GM21526 (cell line): ENCODE results near the gene SNPH.

ENCODE experiments used
- ATAC-seq: cut with Tn5 transposase; IDR thresholded peaks from one replicate; pipeline ENCODE4 v1.9.1; 2021; ENCODE audit warnings: moderate library complexity; ENCODE audit not compliant: unreplicated experiment, low FRiP score

The SNPH gene

DNA sequence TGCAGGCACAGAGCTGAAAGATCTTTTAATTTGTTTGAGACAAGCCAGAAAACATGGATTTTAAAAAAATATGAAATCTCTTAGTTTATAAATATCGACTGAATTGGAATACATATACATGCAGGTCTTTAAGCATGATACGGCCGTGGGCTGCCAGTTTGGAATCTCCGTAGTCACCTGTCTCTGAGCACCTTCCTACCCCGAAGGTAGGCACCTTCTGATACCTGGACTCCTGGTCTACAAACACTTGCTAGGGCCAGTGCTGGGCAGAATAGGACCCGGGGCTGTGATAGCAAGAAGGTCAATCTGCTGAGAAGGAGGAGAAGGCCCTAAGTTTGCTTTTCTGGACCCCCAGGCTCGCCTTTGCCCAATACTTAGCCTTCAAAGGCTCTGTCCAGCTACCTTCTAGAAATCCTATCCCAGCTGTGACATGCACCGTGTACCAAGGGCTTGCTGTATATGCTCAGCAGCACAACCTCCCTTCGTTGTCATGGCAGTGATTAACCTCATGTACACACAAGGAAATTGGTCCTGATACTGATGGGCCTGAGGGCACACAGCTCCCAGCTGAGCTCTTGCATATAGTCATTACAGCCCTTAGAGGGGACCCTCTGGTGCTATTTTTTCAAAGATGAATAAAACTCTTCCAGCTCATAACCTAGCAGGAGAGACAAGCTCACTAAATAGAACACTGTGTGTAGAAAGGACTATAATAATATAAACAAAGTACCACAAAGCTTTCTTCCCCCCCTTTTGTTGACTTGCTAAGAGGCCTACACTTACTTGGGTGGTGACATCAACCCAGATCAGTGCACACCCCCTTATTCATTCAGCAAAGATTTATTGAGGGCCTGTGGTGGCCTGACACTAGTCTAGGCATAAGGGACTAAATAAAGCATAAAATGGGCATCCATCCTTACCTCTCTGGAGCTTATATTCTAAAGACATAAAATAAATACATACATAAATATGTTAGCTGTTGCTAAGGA, 17.7 kb downstream of the SNPH start:
- no peak for ATAC-seq

DNA sequence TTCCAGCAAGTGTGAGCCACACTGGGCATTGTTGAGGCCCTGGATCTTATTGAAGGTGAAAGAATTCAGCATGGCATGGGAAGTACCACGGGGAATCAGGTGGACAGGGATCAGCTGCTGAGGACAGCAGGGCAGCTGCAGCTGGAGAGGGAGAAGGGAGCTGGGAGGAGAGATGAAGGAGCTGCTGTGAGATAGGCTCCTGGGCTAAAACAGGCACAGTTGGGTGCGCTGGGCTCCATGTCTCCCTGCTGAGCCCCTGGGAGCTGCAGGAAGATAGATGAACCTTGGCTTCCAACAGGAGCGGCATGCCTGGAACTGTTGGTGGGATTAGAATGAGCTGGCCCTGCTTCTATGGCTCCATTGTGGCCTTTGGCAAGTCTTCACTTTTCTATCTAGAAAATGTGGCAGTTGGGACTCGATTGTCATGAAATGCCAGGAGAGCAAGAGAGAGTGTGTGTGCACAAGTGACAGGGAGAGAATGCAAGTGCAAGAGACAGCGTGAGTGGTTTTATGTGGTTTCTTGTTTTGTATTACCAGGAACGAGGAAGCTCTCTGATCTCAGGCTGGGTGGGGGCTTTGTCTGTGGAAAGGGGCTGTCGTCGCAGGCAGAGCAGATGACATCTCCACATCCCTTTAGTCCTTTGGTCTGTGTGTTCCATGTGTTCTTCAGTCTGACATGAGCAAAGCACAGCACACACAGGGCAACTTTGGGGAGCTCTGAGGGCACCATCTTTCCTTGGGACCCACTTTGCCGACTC, 20.4 kb downstream of the SNPH start:
- ATAC-seq: no peak

DNA sequence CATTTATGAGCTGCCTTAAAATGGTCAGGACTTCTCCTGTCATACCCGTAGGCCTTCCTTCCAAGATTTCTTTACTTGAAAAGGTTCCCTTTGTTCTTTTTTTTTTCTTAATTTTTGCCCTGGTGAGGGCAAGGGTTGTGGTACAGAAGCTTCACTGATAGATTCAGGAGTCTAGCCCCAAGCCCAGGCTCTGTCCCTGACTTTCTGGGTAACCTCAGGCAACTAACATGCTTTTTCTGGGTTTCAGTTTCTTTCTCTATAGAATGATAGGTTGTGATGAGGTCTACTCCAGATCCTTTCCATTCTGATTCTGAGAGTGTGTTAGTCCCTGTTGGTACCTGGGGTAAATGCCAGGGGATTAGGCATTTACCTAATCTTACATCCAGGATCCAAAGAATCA, 21.2 kb downstream of the SNPH start:
- ATAC-seq: no peak

DNA sequence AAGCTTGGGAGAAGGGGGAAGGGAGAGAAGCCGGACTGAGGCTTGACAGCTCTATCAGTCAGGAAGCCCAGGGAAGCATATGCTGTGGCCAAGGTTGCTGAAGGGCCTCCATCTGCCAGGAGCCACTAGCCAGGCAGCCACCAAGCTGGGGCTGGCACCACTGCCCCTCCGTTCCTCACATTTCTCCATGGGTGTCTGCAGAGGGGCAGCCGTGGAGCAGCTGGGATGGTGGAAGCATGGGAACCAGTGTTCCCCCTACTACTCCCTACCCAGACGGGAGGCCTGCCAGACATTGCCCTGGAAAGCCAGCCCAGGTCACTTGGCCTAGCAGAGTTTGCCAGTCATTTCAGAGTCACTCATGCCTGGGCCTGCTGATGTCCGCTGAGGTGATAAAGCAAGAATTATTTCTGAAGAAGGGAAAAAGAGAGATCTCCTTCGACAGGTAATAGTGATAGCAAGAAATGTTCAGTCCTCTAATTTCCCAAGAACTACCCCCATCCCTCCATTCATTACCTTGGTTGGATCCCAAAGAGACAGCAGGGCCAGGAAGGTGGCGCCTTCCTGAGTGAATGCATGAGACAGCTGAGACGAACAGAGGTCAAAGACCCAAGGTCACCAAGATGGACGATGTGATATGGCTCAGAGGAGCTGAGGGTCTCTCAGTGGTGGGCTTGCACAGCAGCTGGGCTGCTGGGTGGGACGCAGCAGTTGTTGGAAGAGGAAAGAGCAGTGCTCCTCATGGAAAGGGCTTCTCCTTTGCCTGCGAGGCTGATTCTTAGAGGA, 21.9 kb downstream of the SNPH start:
- ATAC-seq: no peak

DNA sequence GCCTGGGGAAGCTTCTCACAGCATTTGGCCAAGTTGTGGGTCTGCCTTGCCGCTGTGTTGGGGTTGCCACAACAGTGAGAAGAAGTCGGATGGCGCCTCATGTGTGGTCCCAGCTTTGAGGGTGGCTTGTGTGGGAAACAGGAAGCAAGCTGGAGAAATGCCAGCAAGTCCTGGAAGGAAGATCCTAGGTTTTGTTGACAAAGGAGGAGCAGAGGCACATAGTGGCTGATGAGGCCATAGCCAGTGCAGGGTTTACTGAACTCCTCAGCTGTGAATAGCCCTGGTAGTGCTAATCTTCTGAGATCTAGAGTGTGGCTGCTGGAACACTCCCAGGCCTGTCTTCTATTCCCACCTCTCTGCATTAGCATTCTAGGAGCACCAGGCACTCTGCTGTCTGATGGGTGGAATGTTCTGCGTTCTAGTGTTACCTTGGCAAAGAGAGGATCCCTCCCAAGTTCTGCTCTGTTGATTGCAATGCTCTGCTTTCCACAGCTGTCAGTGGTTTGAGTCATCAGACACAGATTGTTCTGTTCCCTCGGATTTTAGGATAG, 25.2 kb downstream of the SNPH start:
- no peak for ATAC-seq

DNA sequence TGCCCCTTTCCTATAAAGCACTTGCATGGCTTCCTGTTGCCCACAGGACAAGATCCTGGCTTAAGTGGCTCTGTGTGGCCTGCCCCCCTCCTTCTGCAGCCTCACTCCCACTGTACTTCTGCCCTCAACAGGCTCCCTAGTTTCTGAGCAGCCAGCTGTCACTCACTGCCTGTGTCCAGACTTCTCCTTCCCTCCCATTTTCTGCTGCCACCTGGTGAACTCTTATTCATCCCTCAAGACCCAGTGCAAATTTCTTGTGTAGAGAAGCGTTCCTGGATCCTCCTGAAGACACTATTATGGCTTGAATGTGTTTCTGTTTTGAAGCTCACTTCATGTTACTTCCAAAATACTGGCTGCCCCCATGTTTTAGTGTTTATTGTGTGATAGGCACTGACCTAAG, 26.5 kb downstream of the SNPH start:
- ATAC-seq: no peak

DNA sequence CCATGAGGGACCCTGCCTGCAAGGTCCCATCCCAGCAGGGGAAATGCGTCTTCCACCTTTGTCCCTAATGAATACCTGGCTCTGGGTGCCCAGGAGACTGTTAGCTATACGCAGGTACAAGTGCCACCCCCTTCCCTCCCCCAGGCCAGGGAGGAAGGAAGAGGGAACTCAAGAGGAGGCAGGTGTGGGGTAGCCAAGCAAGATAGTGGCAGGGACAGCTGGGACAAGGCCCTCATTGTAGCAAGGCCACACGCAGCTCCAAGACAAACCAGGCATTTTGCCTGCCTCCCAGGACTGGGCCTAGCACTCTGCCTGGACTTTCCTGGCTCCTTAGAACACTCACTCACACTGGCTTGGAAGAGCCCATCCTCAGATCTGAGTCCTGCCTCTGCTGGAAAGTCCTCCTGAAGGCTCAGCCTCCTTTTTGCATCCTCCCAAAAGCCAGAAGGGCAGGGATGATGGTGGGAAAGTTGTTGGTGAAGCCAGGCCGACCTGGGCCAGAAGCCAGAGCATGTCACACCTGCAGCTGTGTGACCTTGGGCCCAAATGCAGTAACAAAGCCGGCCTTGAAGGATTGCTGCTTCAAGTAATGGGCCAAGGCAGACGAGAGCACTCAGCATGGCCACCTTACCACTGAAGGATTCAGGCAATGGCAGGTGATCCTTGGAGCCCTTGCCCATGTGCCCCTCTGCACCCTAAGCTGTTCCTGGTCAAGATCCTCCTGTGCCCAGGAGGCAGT, 27.7 kb downstream of the SNPH start:
- no peak for ATAC-seq

DNA sequence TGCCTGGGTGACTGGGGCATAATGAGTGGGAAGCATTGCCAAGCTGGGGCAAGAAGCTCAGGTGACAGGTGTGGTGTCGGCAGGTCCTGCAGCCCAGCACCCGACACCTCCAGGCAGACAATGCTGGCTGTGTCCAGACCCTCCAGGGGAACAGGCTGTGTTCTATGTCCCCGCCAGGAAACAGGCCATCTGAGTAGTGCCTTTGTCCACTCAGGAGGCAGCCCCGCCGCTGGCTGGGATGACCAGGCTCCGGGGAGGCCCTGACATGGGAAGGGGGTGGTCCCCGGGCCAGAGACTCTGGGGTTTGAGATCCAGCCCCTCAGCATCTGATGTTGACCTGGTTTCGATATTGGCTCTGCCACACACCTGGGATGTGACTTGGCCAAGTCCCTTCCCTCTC, 28.4 kb downstream of the SNPH start:
- no peak for ATAC-seq

DNA sequence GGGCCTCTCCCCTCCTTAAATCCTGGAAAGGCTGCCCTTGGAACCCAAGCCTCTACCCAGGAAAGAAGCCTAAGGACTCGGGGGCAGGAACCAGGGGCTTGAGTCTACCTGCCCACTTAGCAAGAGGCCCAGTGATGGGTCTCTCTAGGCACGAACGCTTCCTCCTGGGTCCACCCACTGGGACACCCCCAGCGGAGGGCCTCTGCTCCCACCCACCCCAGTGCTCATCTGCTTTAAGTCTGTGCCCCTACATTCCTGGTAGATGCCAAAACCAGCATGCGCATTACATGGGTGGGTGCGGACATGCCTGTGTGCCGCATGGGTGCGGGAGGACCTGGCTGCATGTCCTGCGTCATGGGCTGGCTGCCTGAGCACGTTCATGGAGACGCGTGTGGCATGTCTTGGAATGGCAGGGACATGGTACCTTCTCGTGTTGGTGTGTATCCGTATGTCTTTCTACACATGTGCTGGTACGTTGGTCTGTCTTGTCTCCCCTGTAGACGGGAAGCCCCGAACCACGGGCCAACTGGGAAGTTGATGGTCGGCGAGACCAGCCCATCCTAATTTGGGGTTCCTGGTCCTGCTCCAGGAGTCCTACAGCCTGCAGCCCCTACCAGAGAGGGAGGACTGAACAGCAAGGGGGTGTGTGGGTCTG, 29.3 kb downstream of the SNPH start:
- no peak for ATAC-seq

DNA sequence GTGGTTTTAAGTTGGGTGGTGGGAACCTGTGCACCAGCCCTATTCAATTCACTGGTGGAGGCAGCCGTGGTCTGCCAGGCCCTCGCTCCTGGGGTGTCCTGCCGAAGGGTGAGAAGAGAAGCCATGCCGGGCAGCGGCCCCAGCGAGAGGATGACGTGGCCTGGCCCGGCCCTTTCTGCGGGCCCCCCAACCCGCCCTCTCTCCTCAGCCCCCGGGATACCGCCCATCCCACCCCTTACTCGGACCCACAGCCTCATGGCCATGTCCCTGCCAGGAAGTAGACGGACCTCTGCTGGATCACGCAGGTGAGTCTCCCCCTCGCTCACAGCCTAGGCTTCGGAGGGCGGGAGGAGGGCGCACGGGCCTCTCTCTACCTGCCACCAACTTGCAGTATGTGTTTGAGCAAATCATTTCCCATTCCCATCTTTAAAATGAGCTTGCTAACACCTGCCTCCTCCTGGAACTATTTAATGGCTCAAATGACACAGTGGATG, 30.1 kb downstream of the SNPH start:
- no peak for ATAC-seq

DNA sequence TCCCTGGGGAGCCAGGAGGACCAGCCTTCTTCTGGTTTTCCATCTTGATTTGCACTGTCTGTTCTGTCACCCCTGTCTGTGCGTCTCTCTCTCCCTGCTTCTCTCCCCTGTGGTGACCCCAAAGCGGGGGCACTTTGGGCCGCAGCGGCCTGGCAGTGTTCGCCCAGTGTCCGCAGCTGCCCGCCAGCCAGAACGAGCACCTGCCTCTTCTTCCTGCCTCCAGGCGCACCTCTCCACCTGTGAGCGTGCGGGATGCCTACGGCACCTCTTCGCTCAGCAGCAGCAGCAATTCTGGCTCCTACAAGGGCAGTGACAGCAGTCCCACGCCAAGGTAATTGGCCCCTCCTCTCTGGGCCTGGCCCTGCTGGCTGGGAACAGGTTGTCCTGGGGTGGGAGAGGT, 30.8 kb downstream of the SNPH start:
- ATAC-seq: no peak

DNA sequence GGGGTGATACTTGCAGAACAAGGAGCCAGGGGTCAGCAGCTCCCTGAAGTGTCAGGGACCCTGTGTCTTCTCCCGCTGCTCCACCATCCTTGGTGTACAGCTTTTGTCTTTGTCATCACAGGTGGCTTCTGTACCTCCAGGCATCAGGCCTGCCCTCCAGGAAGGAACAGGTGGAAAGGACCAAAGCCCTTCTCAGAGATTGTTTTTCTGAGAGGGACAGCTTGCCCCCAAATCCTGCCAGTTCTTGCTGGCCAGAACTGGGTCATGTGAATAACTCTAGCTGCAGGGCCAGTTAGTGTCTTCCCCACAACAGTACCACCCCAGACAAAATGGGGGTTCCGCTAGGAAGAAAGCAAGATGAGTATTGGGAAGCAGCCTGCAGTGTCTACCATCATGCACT, 31.4 kb downstream of the SNPH start:
- no peak for ATAC-seq

DNA sequence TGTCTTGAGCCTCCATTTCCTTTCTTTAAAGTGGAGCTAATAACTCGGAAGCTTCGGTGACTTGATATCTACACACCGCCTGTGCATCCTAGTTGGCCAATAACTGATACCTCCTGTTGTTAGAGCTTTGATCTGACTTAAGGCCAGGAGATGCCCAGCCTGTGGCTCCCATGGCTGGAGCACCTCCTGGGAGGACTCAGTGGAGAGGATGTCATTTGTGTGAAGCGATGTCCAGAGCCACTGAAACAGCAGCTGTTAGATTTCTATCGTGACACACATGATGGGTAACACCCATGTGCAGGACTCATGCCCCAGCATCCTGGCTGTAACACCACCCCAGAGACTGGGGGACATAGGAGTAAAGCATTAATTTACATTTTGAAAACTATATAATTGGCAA, 32.1 kb downstream of the SNPH start:
- ATAC-seq: no peak

DNA sequence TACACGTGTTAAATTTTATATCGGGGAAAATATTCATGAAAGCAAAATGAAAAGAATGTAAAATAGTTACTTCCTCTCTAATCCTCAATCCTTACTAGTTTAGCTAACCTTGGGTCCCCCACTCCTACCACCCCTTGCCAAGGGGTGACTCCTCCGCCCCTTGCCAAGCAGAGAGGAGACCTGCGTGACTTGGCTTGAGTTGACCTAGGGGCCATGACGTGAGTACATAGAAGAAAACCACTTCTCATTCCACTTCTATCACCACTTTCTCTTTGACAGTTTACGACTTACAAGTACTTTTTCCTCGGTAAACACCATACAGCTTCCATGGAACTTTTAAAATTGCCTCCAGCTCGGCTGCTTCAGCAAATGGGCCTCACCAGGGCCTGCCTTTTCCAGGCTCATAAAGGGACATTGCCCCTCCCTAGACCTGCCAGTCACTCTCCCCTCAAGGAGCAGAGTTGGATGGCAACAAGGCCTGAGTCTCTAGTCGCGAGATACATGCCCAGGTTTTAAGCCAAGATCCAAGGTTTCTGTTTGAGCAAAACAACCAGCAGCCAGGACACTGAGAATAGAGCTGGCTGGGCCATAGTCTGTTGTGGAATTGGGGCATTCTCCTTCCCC, 32.9 kb downstream of the SNPH start:
- ATAC-seq: no peak

DNA sequence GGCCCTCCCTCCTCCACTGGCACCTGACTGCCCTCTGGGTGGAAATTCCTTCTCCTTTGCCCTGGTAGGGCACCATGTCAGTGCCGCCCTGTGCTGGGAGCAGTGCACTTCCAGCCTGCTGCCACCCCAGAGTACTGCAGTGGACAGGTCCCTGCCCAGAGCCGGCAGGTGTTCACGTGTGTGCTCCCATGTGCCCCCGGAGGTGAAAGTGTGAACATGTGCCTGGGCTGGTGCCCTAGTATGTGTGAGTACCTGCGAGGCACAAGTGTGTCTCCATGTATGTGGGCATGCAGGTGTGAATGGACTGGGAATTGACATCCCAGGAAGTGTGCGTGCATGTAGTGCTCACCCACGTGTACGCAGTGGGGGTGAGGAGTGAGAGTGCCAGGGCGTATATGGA, 33.4 kb downstream of the SNPH start:
- ATAC-seq: no peak

DNA sequence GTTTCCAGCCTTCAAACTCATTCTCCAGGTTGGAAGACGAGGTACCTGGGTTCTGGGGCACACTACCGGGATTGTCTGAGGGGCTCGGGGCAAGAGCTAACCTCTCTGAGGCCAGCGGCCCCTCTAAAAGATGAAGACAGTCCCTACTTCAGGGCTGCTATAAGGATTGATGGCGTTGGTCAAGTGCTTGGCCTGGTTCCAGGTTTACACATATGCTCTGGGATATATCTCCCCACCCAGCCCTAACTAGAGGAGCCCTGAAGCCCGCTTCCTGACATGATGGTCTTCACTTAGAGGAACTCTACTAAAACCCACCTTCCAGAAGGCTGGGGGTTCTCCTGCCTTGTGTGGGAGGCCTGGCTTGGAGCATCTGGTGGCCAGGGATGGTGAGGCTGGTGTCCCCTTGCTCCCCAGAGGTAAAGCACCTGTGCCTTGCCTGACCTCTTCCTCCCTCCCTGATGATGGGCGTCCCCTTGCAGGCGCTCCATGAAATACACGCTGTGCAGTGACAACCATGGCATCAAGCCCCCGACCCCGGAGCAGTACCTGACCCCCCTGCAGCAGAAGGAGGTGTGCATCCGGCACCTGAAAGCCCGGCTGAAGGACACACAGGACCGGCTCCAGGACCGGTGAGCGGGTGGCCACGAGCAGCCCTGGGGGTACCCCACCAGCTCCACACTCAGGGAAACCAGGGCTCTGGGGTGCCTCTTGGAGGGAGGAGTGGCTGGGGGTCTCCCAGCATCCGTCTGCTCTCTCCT, 34.2 kb downstream of the SNPH start:
- ATAC-seq: no peak

DNA sequence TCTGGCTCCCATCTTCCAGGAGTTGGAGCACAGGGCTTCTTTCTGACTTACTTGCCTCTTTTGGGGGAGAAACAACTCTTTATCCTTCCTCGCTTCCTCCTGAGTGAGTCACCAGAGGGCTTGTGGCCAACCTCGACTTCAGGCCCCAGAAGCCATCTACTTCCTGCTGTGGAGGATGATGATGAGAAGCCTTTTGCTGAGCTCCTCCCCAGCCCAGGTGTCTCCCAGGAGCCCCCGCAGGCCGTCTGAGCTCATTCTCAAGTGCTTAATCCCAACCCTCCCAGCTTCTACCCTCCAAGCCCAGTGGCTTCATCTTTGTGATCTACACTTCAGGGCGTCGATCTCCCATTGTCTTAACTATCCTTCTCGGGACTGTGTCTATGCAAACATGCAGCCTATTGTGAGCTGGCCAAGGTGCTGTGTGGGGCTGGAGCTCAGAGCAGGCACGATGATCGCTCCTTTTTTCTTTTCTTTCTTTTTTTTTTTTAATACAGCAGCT, 35.0 kb downstream of the SNPH start:
- ATAC-seq: no peak
